ENCODE results near the gene OR51L1. TPM values are rescaled to one million over a fixed set of nuclear protein-coding genes. Genes with fewer than 3 reads are reported as not detected.
"Not testable (repeated sequence)": the region's sequence is repeated elsewhere in the genome, so short reads cannot be mapped to it uniquely, and the experiment has no call there.

The OR51L1 gene
- total RNA-seq (2021; ENCODE audit: unreplicated experiment) (not detected), Bru-seq, nascent RNA (not detected), BruChase-seq, experiment 1, labeled RNA remaining after a 2-hour chase (not detected), BruChase-seq, experiment 2, labeled RNA remaining after a 6-hour chase (percentile 8 among the genes with signal in this experiment)
- not detected for polyA plus RNA-seq (2012; ENCODE audit: insufficient read length)
- long read RNA-seq, result 0 reads

GRCh38 chr11:4994551-4994950 is at the start of gene OR51L1:
Gene OR51L1 (plus strand): TSS chr11:4994851. CDS start chr11:4998983, 4,132 bp downstream.
- DNase-seq (ENCODE audit: low read depth, low spot score) (no peak), ATAC-seq (no peak)
- ChIA-PET CTCF (no interaction called here), POLR2A (no interaction called here)
- BruUV-seq (replicated peaks), result no TSS peak
- Histone ChIP-seq H3K9me3 (ENCODE audit: control insufficient read depth, insufficient read depth, low read depth, low read length) (0 out of 2 replicates have a peak, but pooled peaks cover 3% of the 10 kb centered on the region), H3K4me1 (ENCODE audit: control insufficient read depth, insufficient read depth, low read length) (no peaks in the 10 kb centered on the region), H3K27ac (ENCODE audit: low read length) (no peak within 1 kb of the TSS), H3K36me3 (ENCODE audit: control insufficient read depth, insufficient read depth, low read length) (no peaks in the 10 kb centered on the region), H3K4me3 (ENCODE audit: low read depth in 2 of 2, low read length in 2 of 2) (no peak within 1 kb of the TSS), H3K27me3 (ENCODE audit: control insufficient read depth, insufficient read depth, low read length) (no peaks in the 10 kb centered on the region)
- intact Hi-C loops (cut with micrococcal nuclease; ENCODE audit: unreplicated experiment) (no loop called here), in situ Hi-C loops (cut with HindIII; ENCODE audit: low pct_unique_long_range_greater_than_20kb, low sequenced_read_pairs) (no loop called here)
- TF ChIP-seq, protein P1, sequence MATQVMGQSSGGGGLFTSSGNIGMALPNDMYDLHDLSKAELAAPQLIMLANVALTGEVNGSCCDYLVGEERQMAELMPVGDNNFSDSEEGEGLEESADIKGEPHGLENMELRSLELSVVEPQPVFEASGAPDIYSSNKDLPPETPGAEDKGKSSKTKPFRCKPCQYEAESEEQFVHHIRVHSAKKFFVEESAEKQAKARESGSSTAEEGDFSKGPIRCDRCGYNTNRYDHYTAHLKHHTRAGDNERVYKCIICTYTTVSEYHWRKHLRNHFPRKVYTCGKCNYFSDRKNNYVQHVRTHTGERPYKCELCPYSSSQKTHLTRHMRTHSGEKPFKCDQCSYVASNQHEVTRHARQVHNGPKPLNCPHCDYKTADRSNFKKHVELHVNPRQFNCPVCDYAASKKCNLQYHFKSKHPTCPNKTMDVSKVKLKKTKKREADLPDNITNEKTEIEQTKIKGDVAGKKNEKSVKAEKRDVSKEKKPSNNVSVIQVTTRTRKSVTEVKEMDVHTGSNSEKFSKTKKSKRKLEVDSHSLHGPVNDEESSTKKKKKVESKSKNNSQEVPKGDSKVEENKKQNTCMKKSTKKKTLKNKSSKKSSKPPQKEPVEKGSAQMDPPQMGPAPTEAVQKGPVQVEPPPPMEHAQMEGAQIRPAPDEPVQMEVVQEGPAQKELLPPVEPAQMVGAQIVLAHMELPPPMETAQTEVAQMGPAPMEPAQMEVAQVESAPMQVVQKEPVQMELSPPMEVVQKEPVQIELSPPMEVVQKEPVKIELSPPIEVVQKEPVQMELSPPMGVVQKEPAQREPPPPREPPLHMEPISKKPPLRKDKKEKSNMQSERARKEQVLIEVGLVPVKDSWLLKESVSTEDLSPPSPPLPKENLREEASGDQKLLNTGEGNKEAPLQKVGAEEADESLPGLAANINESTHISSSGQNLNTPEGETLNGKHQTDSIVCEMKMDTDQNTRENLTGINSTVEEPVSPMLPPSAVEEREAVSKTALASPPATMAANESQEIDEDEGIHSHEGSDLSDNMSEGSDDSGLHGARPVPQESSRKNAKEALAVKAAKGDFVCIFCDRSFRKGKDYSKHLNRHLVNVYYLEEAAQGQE (IDR thresholded peaks at IDR 0.05; ENCODE audit: insufficient read depth in 1 of 2, low read depth in 2 of 2, low read length in 1 of 2), result no peak
- TF ChIP-seq POLR2AphosphoS5 (IDR thresholded peaks at IDR 0.05; ENCODE audit: low read depth, low read length) (no peak), SIN3A (IDR thresholded peaks at IDR 0.05; ENCODE audit: borderline replicate concordance, insufficient read depth, low read depth, low read length) (no peak), TCF7L2 (IDR thresholded peaks at IDR 0.05; ENCODE audit: low read depth, low read length) (no peak), CTCF (IDR thresholded peaks at IDR 0.05) (no peak)

DNA sequence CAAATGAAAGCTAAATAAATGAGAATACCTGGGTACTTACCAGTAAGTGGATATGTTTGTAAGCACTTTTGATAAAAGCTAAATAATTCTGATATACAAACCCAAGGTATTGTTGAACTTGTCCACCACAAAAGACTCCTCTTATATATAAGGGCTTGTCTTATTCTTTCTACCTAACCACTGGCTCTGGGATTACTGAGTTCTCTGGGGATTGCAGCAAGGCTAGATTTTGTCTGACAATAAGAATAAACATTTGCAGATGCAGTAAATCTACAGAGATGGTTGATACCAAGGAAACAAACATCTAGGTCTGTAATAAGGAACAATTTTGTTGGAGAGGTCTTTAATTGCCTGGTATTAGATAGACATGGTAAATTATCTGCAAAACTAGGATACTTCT is 47.1 kb upstream of the OR51L1 start, which contains the start of gene OR51A4:
TSS of gene OR51A4 (minus strand) at position 101 of the 400 bp plus-strand sequence. CDS start 505 bp downstream, outside the sequence.
- Histone ChIP-seq H3K4me3 (ENCODE audit: low read depth in 2 of 2, low read length in 2 of 2) (no peak within 1 kb of the TSS), H3K9me3 (ENCODE audit: control insufficient read depth, insufficient read depth, low read depth, low read length) (peaks cover 2% of the 10 kb centered on the region; the same call in 1 of the 2 replicates), H3K4me1 (ENCODE audit: control insufficient read depth, insufficient read depth, low read length) (no peaks in the 10 kb centered on the region), H3K36me3 (ENCODE audit: control insufficient read depth, insufficient read depth, low read length) (no peaks in the 10 kb centered on the region), H3K27me3 (ENCODE audit: control insufficient read depth, insufficient read depth, low read length) (no peaks in the 10 kb centered on the region), H3K27ac (ENCODE audit: low read length) (no peak within 1 kb of the TSS)
- ATAC-seq (no peak), DNase-seq (ENCODE audit: low read depth, low spot score) (no peak)
- in situ Hi-C loops (cut with HindIII; ENCODE audit: low pct_unique_long_range_greater_than_20kb, low sequenced_read_pairs), result no loop called here
- BruUV-seq (replicated peaks), result no TSS peak
- ChIA-PET CTCF (no interaction called here), POLR2A (no interaction called here)
- TF ChIP-seq SIN3A (IDR thresholded peaks at IDR 0.05; ENCODE audit: borderline replicate concordance, insufficient read depth, low read depth, low read length) (no peak), POLR2AphosphoS5 (IDR thresholded peaks at IDR 0.05; ENCODE audit: low read depth, low read length) (no peak), CTCF (IDR thresholded peaks at IDR 0.05) (no peak), TCF7L2 (IDR thresholded peaks at IDR 0.05; ENCODE audit: low read depth, low read length) (no peak)
- TF ChIP-seq, protein P1 (IDR thresholded peaks at IDR 0.05; ENCODE audit: insufficient read depth in 1 of 2, low read depth in 2 of 2, low read length in 1 of 2), result no peak
- intact Hi-C loops (cut with micrococcal nuclease; ENCODE audit: unreplicated experiment), result no loop called here

- CTCF ChIA-PET; H3K4me3 ChIP-seq (ENCODE audit: low read depth in 2 of 2, low read length in 2 of 2); H3K27ac ChIP-seq (ENCODE audit: low read length); H3K27me3 ChIP-seq (ENCODE audit: control insufficient read depth, insufficient read depth, low read length); BruUV-seq (replicated peaks); ATAC-seq; H3K4me1 ChIP-seq (ENCODE audit: control insufficient read depth, insufficient read depth, low read length); in situ Hi-C loops (cut with HindIII; ENCODE audit: low pct_unique_long_range_greater_than_20kb, low sequenced_read_pairs); intact Hi-C loops (cut with micrococcal nuclease; ENCODE audit: unreplicated experiment); DNase-seq (ENCODE audit: low read depth, low spot score); H3K36me3 ChIP-seq (ENCODE audit: control insufficient read depth, insufficient read depth, low read length); POLR2A ChIA-PET; H3K9me3 ChIP-seq (ENCODE audit: control insufficient read depth, insufficient read depth, low read depth, low read length): not testable (repeated sequence)
Observed at GRCh38 chr11:4955613-4956012, 39.0 kb upstream of the OR51L1 start, which contains the start of gene OR51A2. Gene OR51A2 (minus strand): TSS chr11:4955713. CDS start chr11:4955713, 0 bp downstream.

Data from Panc1 (cell line).